ENCODE data around the gene EBF3.

DNA sequence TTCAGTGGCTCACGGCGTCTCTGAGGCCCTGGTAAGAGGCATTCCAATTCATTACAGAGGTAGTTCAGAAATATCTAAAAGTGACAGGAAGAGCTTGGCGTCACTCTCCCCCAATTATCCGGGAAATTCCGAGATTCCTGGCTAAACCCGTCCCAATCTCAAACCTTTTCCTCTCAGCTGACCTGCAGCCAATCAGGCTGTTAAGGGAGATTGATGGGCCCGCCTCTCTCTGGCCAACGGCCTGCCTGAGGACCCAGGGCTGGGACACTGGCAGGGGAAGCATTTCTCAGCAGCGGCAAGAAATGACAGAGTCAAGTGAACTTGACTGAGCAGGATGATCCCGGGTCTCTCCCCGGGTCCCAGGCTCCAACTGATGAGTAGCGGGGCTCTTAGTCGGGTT, 72.3 kb downstream of the EBF3 start:
- TF ChIP-seq, protein P1, sequence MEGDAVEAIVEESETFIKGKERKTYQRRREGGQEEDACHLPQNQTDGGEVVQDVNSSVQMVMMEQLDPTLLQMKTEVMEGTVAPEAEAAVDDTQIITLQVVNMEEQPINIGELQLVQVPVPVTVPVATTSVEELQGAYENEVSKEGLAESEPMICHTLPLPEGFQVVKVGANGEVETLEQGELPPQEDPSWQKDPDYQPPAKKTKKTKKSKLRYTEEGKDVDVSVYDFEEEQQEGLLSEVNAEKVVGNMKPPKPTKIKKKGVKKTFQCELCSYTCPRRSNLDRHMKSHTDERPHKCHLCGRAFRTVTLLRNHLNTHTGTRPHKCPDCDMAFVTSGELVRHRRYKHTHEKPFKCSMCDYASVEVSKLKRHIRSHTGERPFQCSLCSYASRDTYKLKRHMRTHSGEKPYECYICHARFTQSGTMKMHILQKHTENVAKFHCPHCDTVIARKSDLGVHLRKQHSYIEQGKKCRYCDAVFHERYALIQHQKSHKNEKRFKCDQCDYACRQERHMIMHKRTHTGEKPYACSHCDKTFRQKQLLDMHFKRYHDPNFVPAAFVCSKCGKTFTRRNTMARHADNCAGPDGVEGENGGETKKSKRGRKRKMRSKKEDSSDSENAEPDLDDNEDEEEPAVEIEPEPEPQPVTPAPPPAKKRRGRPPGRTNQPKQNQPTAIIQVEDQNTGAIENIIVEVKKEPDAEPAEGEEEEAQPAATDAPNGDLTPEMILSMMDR (IDR thresholded peaks at IDR 0.05), result no peak
- no peak for TF ChIP-seq POLR2A (IDR thresholded peaks at IDR 0.05)

All from sigmoid colon (tissue), 3 donors.